DMS114 treated with DMSO at 0.1 percent for 48 hours (cell line): Measurements from ENCODE around the gene PPME1.

Source experiments
- DNase-seq: peaks from one replicate; lab custom pipeline; 2025; ENCODE audit not compliant: unreplicated experiment; lab: John Stamatoyannopoulos, UW

Gene PPME1

GRCh38 chr11:74157169-74157568 lies 13.9 kb upstream of the PPME1 start:
- DNase-seq, result no peak

GRCh38 chr11:74159642-74160041 lies 11.4 kb upstream of the PPME1 start:
- DNase-seq, result no peak

GRCh38 chr11:74162681-74163467 lies 8.2 kb upstream of the PPME1 start:
- no peak for DNase-seq

GRCh38 chr11:74168838-74169237 lies 2.3 kb upstream of the PPME1 start:
- no peak for DNase-seq

GRCh38 chr11:74169738-74170458 lies 1.2 kb upstream of the PPME1 start:
- DNase-seq, result no peak

- no peak for DNase-seq
Observed at GRCh38 chr11:74171630-74171968, 510 bp downstream of the PPME1 start.

GRCh38 chr11:74171997-74172396 lies 908 bp downstream of the PPME1 start:
- DNase-seq, result no peak

- DNase-seq, result no peak
Observed at GRCh38 chr11:74175920-74176319, 4.8 kb downstream of the PPME1 start.

GRCh38 chr11:74179234-74180052 lies 8.4 kb downstream of the PPME1 start:
- no peak for DNase-seq

- no peak for DNase-seq
Observed at GRCh38 chr11:74182635-74183034, 11.5 kb downstream of the PPME1 start.

GRCh38 chr11:74185285-74185684 lies 14.2 kb downstream of the PPME1 start:
- DNase-seq, result no peak

GRCh38 chr11:74185695-74186094 lies 14.6 kb downstream of the PPME1 start:
- no peak for DNase-seq

- no peak for DNase-seq
Observed at GRCh38 chr11:74195828-74196227, 24.7 kb downstream of the PPME1 start.

- no peak for DNase-seq
Observed at GRCh38 chr11:74196781-74197486, 25.8 kb downstream of the PPME1 start.

GRCh38 chr11:74203966-74204365 lies 32.9 kb downstream of the PPME1 start:
- DNase-seq, result no peak

GRCh38 chr11:74204701-74205100 lies 33.6 kb downstream of the PPME1 start:
- DNase-seq, result no peak

- DNase-seq, result no peak
Observed at GRCh38 chr11:74205181-74205580, 34.1 kb downstream of the PPME1 start.

- no peak for DNase-seq
Observed at GRCh38 chr11:74206746-74207145, 35.7 kb downstream of the PPME1 start.

- no peak for DNase-seq
Observed at GRCh38 chr11:74208507-74208906, 37.4 kb downstream of the PPME1 start.

GRCh38 chr11:74212533-74212932 lies 41.4 kb downstream of the PPME1 start:
- DNase-seq, result no peak

GRCh38 chr11:74220376-74220775 lies 49.3 kb downstream of the PPME1 start:
- no peak for DNase-seq
